Loucy (cell line): ENCODE measurements around the gene NR1I3.

Source experiments
- H2AFZ ChIP-seq: fragments of 200-600 bp; sonication (generic); 2 replicates; pipeline ENCODE4 v1.6.0; 2016; ENCODE audit warnings: antibody characterized with exemption, mild to moderate bottlenecking, low read length, moderate library complexity
- H3F3A ChIP-seq: fragments of 200-600 bp; 2 replicates; pipeline ENCODE4 v1.6.0; 2016; ENCODE audit warnings: antibody characterized with exemption, low read depth, mild to moderate bottlenecking
- H3K27me3 ChIP-seq: fragments of 200-600 bp; sonication (generic); 2 replicates; pipeline ENCODE4 v1.6.1; 2014; ENCODE audit warnings: low read length, mild to moderate bottlenecking; ENCODE audit not compliant: insufficient read depth, poor library complexity, severe bottlenecking
- H3K36me3 ChIP-seq: fragments of 200-600 bp; sonication (generic); 2 replicates; pipeline ENCODE4 v1.6.1; 2016; ENCODE audit warnings: low read length; ENCODE audit not compliant: insufficient read depth
- H3K4me1 ChIP-seq: fragments of 200-600 bp; sonication (generic); 2 replicates; pipeline ENCODE4 v1.5.1; 2014; ENCODE audit warnings: low read length, mild to moderate bottlenecking; ENCODE audit not compliant: insufficient read depth, poor library complexity, severe bottlenecking
- H3K4me2 ChIP-seq: fragments of 200-600 bp; sonication (generic); 2 replicates; pipeline ENCODE4 v1.6.0; 2014; ENCODE audit warnings: antibody characterized with exemption, low read length, low read depth, mild to moderate bottlenecking; ENCODE audit not compliant: poor library complexity, severe bottlenecking
- H3K4me3 ChIP-seq: fragments of 200-600 bp; sonication (generic); 2 replicates; pipeline ENCODE4 v1.5.1; 2014; ENCODE audit warnings: low read length, mild to moderate bottlenecking, mixed read lengths; ENCODE audit not compliant: poor library complexity, severe bottlenecking
- H3K79me2 ChIP-seq: fragments of 200-600 bp; sonication (generic); 2 replicates; pipeline ENCODE4 v1.6.1; 2014; ENCODE audit warnings: low read length; ENCODE audit not compliant: insufficient read depth
- H3K9ac ChIP-seq: fragments of 200-600 bp; sonication (generic); 2 replicates; pipeline ENCODE4 v1.6.0; 2014; ENCODE audit warnings: mild to moderate bottlenecking, low read depth, low read length, moderate library complexity; ENCODE audit not compliant: poor library complexity, severe bottlenecking
- H3K9me2 ChIP-seq: fragments of 200-600 bp; sonication (generic); replicated peaks from 2 replicates; pipeline ENCODE4 v1.6.1; 2016; ENCODE audit warnings: low read depth, low read length, mixed read lengths
- H3K9me3 ChIP-seq: fragments of 200-600 bp; sonication (generic); 2 replicates; pipeline ENCODE4 v1.6.1; 2014; ENCODE audit warnings: mild to moderate bottlenecking, antibody characterized with exemption, low read length, low read depth; ENCODE audit not compliant: insufficient read depth
- H4K20me1 ChIP-seq: fragments of 200-600 bp; sonication (generic); 2 replicates; pipeline ENCODE4 v1.6.0; 2014; ENCODE audit warnings: antibody characterized with exemption, low read length, mild to moderate bottlenecking; ENCODE audit not compliant: insufficient read depth, poor library complexity, severe bottlenecking
- EZH2phosphoT487 ChIP-seq: fragments of 200-600 bp; IDR thresholded peaks from 2 replicates; pipeline ENCODE4 v1.6.1; 2018; ENCODE audit warnings: antibody characterized with exemption, mild to moderate bottlenecking, moderate library complexity, borderline replicate concordance
- TF ChIP-seq, protein P1 (sequence below): fragments of 200-600 bp; sonication (generic); conservative IDR thresholded peaks from 2 replicates; pipeline ENCODE4 v1.5.1; 2014; ENCODE audit warnings: mild to moderate bottlenecking, antibody characterized with exemption, low read length

Gene NR1I3

DNA sequence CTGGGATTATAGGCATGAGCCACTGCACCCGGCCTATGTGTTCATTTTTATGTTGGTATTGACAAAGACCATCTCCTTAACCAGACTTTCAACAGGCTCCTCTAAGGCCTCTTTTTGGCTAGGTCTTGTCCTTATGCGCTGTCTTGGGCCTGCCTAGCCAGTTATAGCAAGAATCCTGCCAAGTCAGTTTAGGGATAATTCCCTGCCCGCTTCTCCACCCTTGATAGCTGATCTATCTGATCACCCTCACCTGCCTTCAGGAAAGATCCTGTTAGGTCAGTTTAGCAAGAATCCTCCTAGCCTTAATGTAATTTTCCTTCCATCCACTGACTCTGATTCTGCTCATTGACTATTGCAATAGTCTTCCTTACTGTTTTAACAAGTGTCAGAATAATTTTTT, 58.3 kb downstream of the NR1I3 start:
- no peak overlapping the region for H3K4me2 ChIP-seq
- H3K27me3 ChIP-seq, result no peaks in the 10 kb centered on the region
- H3K9ac ChIP-seq, result no peak overlapping the region
- no peak overlapping the region for H2AFZ ChIP-seq
- TF ChIP-seq, protein P1, sequence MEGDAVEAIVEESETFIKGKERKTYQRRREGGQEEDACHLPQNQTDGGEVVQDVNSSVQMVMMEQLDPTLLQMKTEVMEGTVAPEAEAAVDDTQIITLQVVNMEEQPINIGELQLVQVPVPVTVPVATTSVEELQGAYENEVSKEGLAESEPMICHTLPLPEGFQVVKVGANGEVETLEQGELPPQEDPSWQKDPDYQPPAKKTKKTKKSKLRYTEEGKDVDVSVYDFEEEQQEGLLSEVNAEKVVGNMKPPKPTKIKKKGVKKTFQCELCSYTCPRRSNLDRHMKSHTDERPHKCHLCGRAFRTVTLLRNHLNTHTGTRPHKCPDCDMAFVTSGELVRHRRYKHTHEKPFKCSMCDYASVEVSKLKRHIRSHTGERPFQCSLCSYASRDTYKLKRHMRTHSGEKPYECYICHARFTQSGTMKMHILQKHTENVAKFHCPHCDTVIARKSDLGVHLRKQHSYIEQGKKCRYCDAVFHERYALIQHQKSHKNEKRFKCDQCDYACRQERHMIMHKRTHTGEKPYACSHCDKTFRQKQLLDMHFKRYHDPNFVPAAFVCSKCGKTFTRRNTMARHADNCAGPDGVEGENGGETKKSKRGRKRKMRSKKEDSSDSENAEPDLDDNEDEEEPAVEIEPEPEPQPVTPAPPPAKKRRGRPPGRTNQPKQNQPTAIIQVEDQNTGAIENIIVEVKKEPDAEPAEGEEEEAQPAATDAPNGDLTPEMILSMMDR, result no peak
- no peak for TF ChIP-seq EZH2phosphoT487
- H3K4me3 ChIP-seq, result no peak overlapping the region
- no peaks in the 10 kb centered on the region for H3F3A ChIP-seq
- H3K9me2 ChIP-seq, result no peaks in the 10 kb centered on the region
- peaks cover 25% of the 10 kb centered on the region for H3K79me2 ChIP-seq
- H3K4me1 ChIP-seq, result peaks cover 57% of the 10 kb centered on the region
- peaks cover 6% of the 10 kb centered on the region for H4K20me1 ChIP-seq
- no peaks in the 10 kb centered on the region for H3K9me3 ChIP-seq
- peaks cover 2% of the 10 kb centered on the region; the same call in 1 of the 2 replicates for H3K36me3 ChIP-seq
